ENCODE data around the gene KLK1. TPM values are rescaled to one million over a fixed set of nuclear protein-coding genes. Genes with fewer than 3 reads are reported as not detected.

KLK1 gene
- total and polyA plus RNA-seq, 4 donors: 0.50 to 2.0 (median 1.3) TPM; not detected in 1

- Histone ChIP-seq H3K4me1 (ENCODE audit: control insufficient read depth, insufficient read depth, low read length) (no peaks in the 10 kb centered on the region), H3K27ac (ENCODE audit: low read depth, low read length) (no peak overlapping the region), H3K9me3 (ENCODE audit: control insufficient read depth, insufficient read depth, low read length) (no peaks in the 10 kb centered on the region), H3K36me3 (ENCODE audit: control insufficient read depth, insufficient read depth, low read length) (no peaks in the 10 kb centered on the region), H3K27me3 (ENCODE audit: control insufficient read depth, insufficient read depth, low read length) (no peaks in the 10 kb centered on the region), H3K4me3 (ENCODE audit: low read depth, low read length) (no peak overlapping the region)
- 67% methylated on average over 2 of the region's 5 CpGs for WGBS (ENCODE audit: insufficient coverage)
- no peak for DNase-seq (ENCODE audit: low read depth in 4 of 6, low spot score in 6 of 6)
These were observed 6.2 kb upstream of the KLK1 start for GRCh38 chr19:50829801-50830200.

- 84% methylated on average over 8 of the region's 14 CpGs for WGBS (ENCODE audit: insufficient coverage)
- peaks cover 14% of the 10 kb centered on the region for H3K27me3 ChIP-seq (ENCODE audit: control insufficient read depth, insufficient read depth, low read length)
- no peak overlapping the region for H3K27ac ChIP-seq (ENCODE audit: low read depth, low read length)
- no peaks in the 10 kb centered on the region for H3K9me3 ChIP-seq (ENCODE audit: control insufficient read depth, insufficient read depth, low read length)
- H3K36me3 ChIP-seq (ENCODE audit: control insufficient read depth, insufficient read depth, low read length): no peaks in the 10 kb centered on the region
- no peak overlapping the region for H3K4me3 ChIP-seq (ENCODE audit: low read depth, low read length)
- no peaks in the 10 kb centered on the region for H3K4me1 ChIP-seq (ENCODE audit: control insufficient read depth, insufficient read depth, low read length)
- no peak for DNase-seq (ENCODE audit: low read depth in 4 of 6, low spot score in 6 of 6)
These were observed 3.9 kb upstream of the KLK1 start for GRCh38 chr19:50827476-50827875.

GRCh38 chr19:50826492-50827240, 3.1 kb upstream of the KLK1 start:
- peaks cover 22% of the 10 kb centered on the region for H3K27me3 ChIP-seq (ENCODE audit: control insufficient read depth, insufficient read depth, low read length)
- no peak overlapping the region for H3K27ac ChIP-seq (ENCODE audit: low read depth, low read length)
- no peaks in the 10 kb centered on the region for H3K36me3 ChIP-seq (ENCODE audit: control insufficient read depth, insufficient read depth, low read length)
- DNase-seq (ENCODE audit: low read depth in 4 of 6, low spot score in 6 of 6): no peak
- H3K4me3 ChIP-seq (ENCODE audit: low read depth, low read length): no peak overlapping the region
- H3K9me3 ChIP-seq (ENCODE audit: control insufficient read depth, insufficient read depth, low read length): no peaks in the 10 kb centered on the region
- no peaks in the 10 kb centered on the region for H3K4me1 ChIP-seq (ENCODE audit: control insufficient read depth, insufficient read depth, low read length)
- 75% methylated on average over 40 of the region's 43 CpGs for WGBS (ENCODE audit: insufficient coverage)

GRCh38 chr19:50822661-50823208, 852 bp downstream of the KLK1 start:
- Histone ChIP-seq H3K9me3 (ENCODE audit: control insufficient read depth, insufficient read depth, low read length) (no peaks in the 10 kb centered on the region), H3K4me1 (ENCODE audit: control insufficient read depth, insufficient read depth, low read length) (peaks cover 8% of the 10 kb centered on the region), H3K4me3 (ENCODE audit: low read depth, low read length) (no peak overlapping the region), H3K27ac (ENCODE audit: low read depth, low read length) (no peak overlapping the region), H3K27me3 (ENCODE audit: control insufficient read depth, insufficient read depth, low read length) (peaks cover 60% of the 10 kb centered on the region), H3K36me3 (ENCODE audit: control insufficient read depth, insufficient read depth, low read length) (no peaks in the 10 kb centered on the region)
- WGBS (ENCODE audit: insufficient coverage): 66% methylated on average over 6 of the region's 7 CpGs
- DNase-seq (ENCODE audit: low read depth in 4 of 6, low spot score in 6 of 6): no peak

DNA sequence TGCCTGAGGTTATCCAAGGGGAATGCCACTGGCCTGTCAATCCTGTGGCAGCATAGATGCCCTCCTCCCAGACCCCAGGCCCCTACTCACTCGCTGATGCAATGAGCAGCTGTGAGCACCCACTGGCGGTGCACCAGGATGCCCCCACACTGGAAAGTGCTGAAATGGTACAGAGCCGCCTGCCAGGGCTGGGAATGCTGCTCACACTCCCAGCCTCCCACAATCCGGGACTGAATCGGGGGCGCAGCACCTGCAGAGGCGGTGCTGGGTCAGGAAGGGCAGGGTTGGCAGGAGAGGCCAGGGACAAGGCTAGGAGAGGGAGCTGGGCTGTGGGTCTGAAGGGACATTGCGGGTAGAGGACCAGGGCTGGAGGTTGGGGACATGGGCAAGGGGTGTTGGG, 2.0 kb downstream of the KLK1 start:
- H3K4me3 ChIP-seq (ENCODE audit: low read depth, low read length): no peak overlapping the region
- no peaks in the 10 kb centered on the region for H3K9me3 ChIP-seq (ENCODE audit: control insufficient read depth, insufficient read depth, low read length)
- DNase-seq (ENCODE audit: low read depth in 4 of 6, low spot score in 6 of 6): no peak
- peaks cover 68% of the 10 kb centered on the region for H3K27me3 ChIP-seq (ENCODE audit: control insufficient read depth, insufficient read depth, low read length)
- H3K4me1 ChIP-seq (ENCODE audit: control insufficient read depth, insufficient read depth, low read length): peaks cover 8% of the 10 kb centered on the region
- WGBS (ENCODE audit: insufficient coverage): 68% methylated on average over 8 of the region's 8 CpGs
- no peaks in the 10 kb centered on the region for H3K36me3 ChIP-seq (ENCODE audit: control insufficient read depth, insufficient read depth, low read length)
- H3K27ac ChIP-seq (ENCODE audit: low read depth, low read length): no peak overlapping the region

DNA sequence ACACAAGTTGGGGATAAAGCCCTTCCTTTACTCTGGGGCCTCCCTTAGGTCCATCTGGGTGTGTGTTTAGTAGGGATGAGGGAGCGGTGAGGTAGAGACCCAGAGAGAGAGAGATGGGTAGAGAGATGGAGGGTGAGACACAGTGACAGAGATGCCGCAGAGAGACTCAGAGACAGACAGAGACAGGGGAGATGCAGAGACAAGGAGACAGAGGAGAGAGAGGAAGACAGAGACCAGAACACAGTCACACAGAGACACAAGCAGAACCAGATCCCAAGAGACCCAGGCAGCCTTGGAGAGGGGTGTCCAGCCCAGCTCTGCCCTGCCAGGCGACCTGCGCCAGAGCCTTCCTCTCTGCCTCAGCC, 2.4 kb downstream of the KLK1 start:
- Histone ChIP-seq H3K27me3 (ENCODE audit: control insufficient read depth, insufficient read depth, low read length) (peaks cover 70% of the 10 kb centered on the region), H3K4me1 (ENCODE audit: control insufficient read depth, insufficient read depth, low read length) (peaks cover 8% of the 10 kb centered on the region), H3K9me3 (ENCODE audit: control insufficient read depth, insufficient read depth, low read length) (no peaks in the 10 kb centered on the region), H3K4me3 (ENCODE audit: low read depth, low read length) (no peak overlapping the region), H3K36me3 (ENCODE audit: control insufficient read depth, insufficient read depth, low read length) (no peaks in the 10 kb centered on the region), H3K27ac (ENCODE audit: low read depth, low read length) (no peak overlapping the region)
- DNase-seq (ENCODE audit: low read depth in 4 of 6, low spot score in 6 of 6): no peak
- 58% methylated on average over 3 of the region's 4 CpGs for WGBS (ENCODE audit: insufficient coverage)

- WGBS (ENCODE audit: insufficient coverage): 3% methylated on average over 11 of the region's 21 CpGs
- no peak overlapping the region for H3K27ac ChIP-seq (ENCODE audit: low read depth, low read length)
- no peaks in the 10 kb centered on the region for H3K9me3 ChIP-seq (ENCODE audit: control insufficient read depth, insufficient read depth, low read length)
- no peaks in the 10 kb centered on the region for H3K36me3 ChIP-seq (ENCODE audit: control insufficient read depth, insufficient read depth, low read length)
- H3K27me3 ChIP-seq (ENCODE audit: control insufficient read depth, insufficient read depth, low read length): peaks cover 72% of the 10 kb centered on the region
- no peak overlapping the region for H3K4me3 ChIP-seq (ENCODE audit: low read depth, low read length)
- peaks cover 8% of the 10 kb centered on the region for H3K4me1 ChIP-seq (ENCODE audit: control insufficient read depth, insufficient read depth, low read length)
- DNase-seq (ENCODE audit: low read depth in 4 of 6, low spot score in 6 of 6): no peak
These were observed 2.9 kb downstream of the KLK1 start for GRCh38 chr19:50820549-50821247.

DNA sequence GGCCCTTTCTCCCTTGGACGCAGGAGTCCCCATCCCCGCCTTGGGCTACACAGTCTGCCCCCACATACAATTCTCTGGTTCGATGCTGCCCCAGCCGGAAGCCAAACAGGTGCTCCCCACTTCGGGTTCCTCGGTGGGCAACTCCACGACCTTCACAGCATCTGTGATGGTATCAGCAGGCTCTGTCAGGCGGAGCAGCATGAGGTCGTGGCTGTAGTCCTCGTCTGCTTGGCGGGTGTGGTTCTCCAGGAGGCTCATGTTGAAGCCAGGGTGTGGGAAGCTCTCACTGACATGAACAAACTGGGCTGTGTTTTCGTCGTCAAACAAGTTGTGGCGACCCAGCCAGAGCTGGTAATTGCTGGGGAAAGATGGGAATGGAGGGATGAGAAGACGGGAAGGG, 3.5 kb downstream of the KLK1 start:
- H3K4me1 ChIP-seq (ENCODE audit: control insufficient read depth, insufficient read depth, low read length): peaks cover 8% of the 10 kb centered on the region
- peaks cover 72% of the 10 kb centered on the region for H3K27me3 ChIP-seq (ENCODE audit: control insufficient read depth, insufficient read depth, low read length)
- H3K27ac ChIP-seq (ENCODE audit: low read depth, low read length): no peak overlapping the region
- no peak overlapping the region for H3K4me3 ChIP-seq (ENCODE audit: low read depth, low read length)
- 8% methylated on average over 14 of the region's 15 CpGs for whole genome bisulfite sequencing (ENCODE audit: insufficient coverage)
- no peak for DNase-seq (ENCODE audit: low read depth in 4 of 6, low spot score in 6 of 6)
- no peaks in the 10 kb centered on the region for H3K9me3 ChIP-seq (ENCODE audit: control insufficient read depth, insufficient read depth, low read length)
- H3K36me3 ChIP-seq (ENCODE audit: control insufficient read depth, insufficient read depth, low read length): no peaks in the 10 kb centered on the region

GRCh38 chr19:50819636-50820035, 4.0 kb downstream of the KLK1 start:
- H3K9me3 ChIP-seq (ENCODE audit: control insufficient read depth, insufficient read depth, low read length): no peaks in the 10 kb centered on the region
- peaks cover 8% of the 10 kb centered on the region for H3K4me1 ChIP-seq (ENCODE audit: control insufficient read depth, insufficient read depth, low read length)
- H3K4me3 ChIP-seq (ENCODE audit: low read depth, low read length): no peak overlapping the region
- no peak for DNase-seq (ENCODE audit: low read depth in 4 of 6, low spot score in 6 of 6)
- H3K27me3 ChIP-seq (ENCODE audit: control insufficient read depth, insufficient read depth, low read length): peaks cover 74% of the 10 kb centered on the region
- no peaks in the 10 kb centered on the region for H3K36me3 ChIP-seq (ENCODE audit: control insufficient read depth, insufficient read depth, low read length)
- 34% methylated on average over 5 of the region's 8 CpGs for WGBS (ENCODE audit: insufficient coverage)
- no peak overlapping the region for H3K27ac ChIP-seq (ENCODE audit: low read depth, low read length)
